LNCaP clone FGC (cell line): ENCODE measurements around the gene ZNFX1.
"Not testable (repeated sequence)": the region's sequence is repeated elsewhere in the genome, so short reads cannot be mapped to it uniquely, and the experiment has no call there.

ENCODE experiments used
- DNase-seq: peaks from one replicate; pipeline ENCODE4 v3.0.0-alpha.2; 2011; ENCODE audit warnings: low read depth
- H3K4me3 ChIP-seq: 2 replicates; pipeline ENCODE4 v1.5.1; 2011; ENCODE audit warnings: mild to moderate bottlenecking, low read depth, low read length, control low read depth
- TF ChIP-seq, protein P1 (sequence below): IDR thresholded peaks from 2 replicates; pipeline ENCODE4 v1.5.1; 2012; ENCODE audit warnings: mild to moderate bottlenecking; ENCODE audit not compliant: control insufficient read depth, insufficient read depth; ENCODE audit errors: extremely low read depth

The ZNFX1 gene

GRCh38 chr20:49228676-49229075, 49.2 kb downstream of the ZNFX1 start:
- no peak for DNase-seq
- TF ChIP-seq, protein P1, sequence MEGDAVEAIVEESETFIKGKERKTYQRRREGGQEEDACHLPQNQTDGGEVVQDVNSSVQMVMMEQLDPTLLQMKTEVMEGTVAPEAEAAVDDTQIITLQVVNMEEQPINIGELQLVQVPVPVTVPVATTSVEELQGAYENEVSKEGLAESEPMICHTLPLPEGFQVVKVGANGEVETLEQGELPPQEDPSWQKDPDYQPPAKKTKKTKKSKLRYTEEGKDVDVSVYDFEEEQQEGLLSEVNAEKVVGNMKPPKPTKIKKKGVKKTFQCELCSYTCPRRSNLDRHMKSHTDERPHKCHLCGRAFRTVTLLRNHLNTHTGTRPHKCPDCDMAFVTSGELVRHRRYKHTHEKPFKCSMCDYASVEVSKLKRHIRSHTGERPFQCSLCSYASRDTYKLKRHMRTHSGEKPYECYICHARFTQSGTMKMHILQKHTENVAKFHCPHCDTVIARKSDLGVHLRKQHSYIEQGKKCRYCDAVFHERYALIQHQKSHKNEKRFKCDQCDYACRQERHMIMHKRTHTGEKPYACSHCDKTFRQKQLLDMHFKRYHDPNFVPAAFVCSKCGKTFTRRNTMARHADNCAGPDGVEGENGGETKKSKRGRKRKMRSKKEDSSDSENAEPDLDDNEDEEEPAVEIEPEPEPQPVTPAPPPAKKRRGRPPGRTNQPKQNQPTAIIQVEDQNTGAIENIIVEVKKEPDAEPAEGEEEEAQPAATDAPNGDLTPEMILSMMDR: no peak
- H3K4me3 ChIP-seq: no peak overlapping the region

DNA sequence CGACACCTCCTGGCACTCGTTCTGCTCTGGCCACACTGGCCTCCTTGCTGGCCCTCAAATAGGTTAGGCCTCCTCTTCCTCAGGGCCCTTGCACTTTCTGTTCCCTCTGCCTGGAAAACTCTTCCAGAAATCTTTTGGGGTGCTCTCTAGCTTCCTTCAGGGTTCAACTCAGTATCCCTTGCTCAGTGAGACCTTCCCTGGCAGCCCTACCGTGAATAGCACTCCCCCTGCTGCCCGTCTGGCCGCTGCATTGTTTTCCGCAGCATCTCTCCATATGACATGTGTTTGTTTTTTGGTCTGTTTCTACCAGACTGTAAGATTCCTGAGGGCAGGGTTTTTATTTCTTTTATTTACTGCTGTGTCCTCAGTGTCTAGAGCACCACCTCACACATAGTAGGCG, 52.0 kb downstream of the ZNFX1 start:
- DNase-seq: no peak
- TF ChIP-seq, protein P1: no peak
- no peak overlapping the region for H3K4me3 ChIP-seq

GRCh38 chr20:49219924-49220831, 57.7 kb downstream of the ZNFX1 start:
- no peak for DNase-seq
- TF ChIP-seq, protein P1: no peak
- peak overlapping the region; percentile 100 for H3K4me3 ChIP-seq

GRCh38 chr20:49219091-49219923, 58.5 kb downstream of the ZNFX1 start, which contains the start of gene DDX27:
DDX27 (plus strand) TSS chr20:49219416; CDS start chr20:49219449, 33 bp downstream.
- peak within 1 kb of the TSS; percentile 100 for H3K4me3 ChIP-seq
- TF ChIP-seq, protein P1: no peak
- peak; percentile 96 for DNase-seq

GRCh38 chr20:49218739-49219090, 59.1 kb downstream of the ZNFX1 start:
- peak overlapping the region; percentile 100; the same call in 1 of the 2 replicates for H3K4me3 ChIP-seq
- DNase-seq: not testable (repeated sequence)

DNA sequence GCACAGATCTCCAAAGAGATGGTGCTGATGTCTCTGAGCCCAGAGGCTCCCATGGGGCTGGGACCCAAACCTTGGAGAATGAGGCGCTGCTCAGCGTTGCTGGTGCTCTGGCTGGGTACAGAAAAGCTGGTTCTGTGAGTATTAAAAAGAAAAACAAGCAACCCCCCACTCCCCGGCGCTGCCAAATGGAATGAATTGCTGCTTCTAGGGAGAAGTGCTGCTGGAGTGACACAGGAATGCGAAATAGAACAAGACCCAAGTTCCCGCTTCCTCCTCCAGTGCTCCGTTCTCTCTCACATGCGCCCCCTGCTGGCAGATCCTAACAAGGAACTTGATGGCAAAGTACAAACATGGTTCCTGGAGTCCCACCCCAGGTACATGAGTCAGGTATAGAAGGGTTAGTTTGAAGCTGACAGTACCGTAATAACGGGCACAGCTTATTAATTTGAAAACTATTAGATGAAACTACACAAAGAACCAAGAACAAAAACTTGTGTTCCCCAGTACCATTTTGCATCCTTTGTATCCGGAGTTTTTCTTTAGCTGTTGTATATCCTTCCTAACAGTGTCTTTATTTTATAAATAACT, 60.8 kb downstream of the ZNFX1 start:
- DNase-seq: peak; percentile 73
- H3K4me3 ChIP-seq: no peak overlapping the region
- TF ChIP-seq, protein P1: peak; percentile 92

- no peak for DNase-seq
- no peak overlapping the region for H3K4me3 ChIP-seq
- TF ChIP-seq, protein P1: no peak
Measured at GRCh38 chr20:49215232-49215631, 62.6 kb downstream of the ZNFX1 start.
